GM10248 (cell line): ENCODE measurements around the gene PROCA1.

ENCODE experiments used
- CTCF ChIA-PET: fragments of 300-600 bp; sonication (Branson Sonifier 250); formaldehyde crosslinking; extraction: SDS; loops from one replicate; lab custom pipeline; 2021; ENCODE audit warnings: antibody characterized with exemption; lab: Yijun Ruan, JAX
- POLR2A ChIA-PET: fragments of 350-650 bp; sonication (Branson Sonifier 250); formaldehyde crosslinking; extraction: SDS; loops from one replicate; lab custom pipeline; 2020; ENCODE audit warnings: antibody characterized with exemption; lab: Yijun Ruan, JAX
- DNase-seq: peaks from one replicate; pipeline ENCODE4 v3.0.0; 2012; ENCODE audit errors: extremely low spot score
- CTCF ChIP-seq: IDR thresholded peaks from 2 replicates; pipeline ENCODE4 v1.5.1; 2012; ENCODE audit warnings: mild to moderate bottlenecking, low read depth; ENCODE audit errors: extremely low read depth, missing control alignments, control extremely low read depth

The PROCA1 gene

GRCh38 chr17:28744104-28744971, 32.6 kb upstream of the PROCA1 start:
- ChIA-PET CTCF (interaction anchor here (1.1 to 16.2 kb wide), 5 partner anchors 8 to 158 kb away, joined by 3 to 472 read pairs (median 5); partner anchors contain the start of genes DHRS13, NEK8 and TLCD1), POLR2A (interaction anchor here (0.6 to 7.2 kb wide), 9 partner anchors 9 to 163 kb away, joined by 3 to 64 read pairs (median 7); partner anchors contain the start of genes NEK8, RPL23A and TLCD1)
- TF ChIP-seq CTCF, result no peak
- DNase-seq, result peak; percentile 75

- TF ChIP-seq CTCF, result no peak
- ChIA-PET POLR2A (interaction anchor here (1.0 to 7.2 kb wide), 4 partner anchors 8 to 22 kb away, joined by 5 to 64 read pairs (median 6); partner anchors contain the start of genes NEK8 and TLCD1), CTCF (interaction anchor here (0.8 to 16.2 kb wide), 5 partner anchors 9 to 19 kb away, joined by 3 to 472 read pairs (median 4); partner anchors contain the start of genes NEK8 and TLCD1)
- peak; percentile 89 for DNase-seq
Observed at GRCh38 chr17:28743243-28744103, 31.8 kb upstream of the PROCA1 start, which contains the start of gene TRAF4. Gene TRAF4 (plus strand): TSS chr17:28744011. CDS start chr17:28744113, 102 bp downstream.

GRCh38 chr17:28741358-28742349, 30.0 kb upstream of the PROCA1 start:
- ChIA-PET CTCF (interaction anchor here (0.9 to 16.2 kb wide), 6 partner anchors 8 to 117 kb away, joined by 3 to 472 read pairs (median 16); partner anchors contain the start of genes NEK8 and TLCD1), POLR2A (interaction anchor here (1.0 to 7.2 kb wide), 4 partner anchors 14 to 22 kb away, joined by 3 to 64 read pairs (median 6); partner anchors contain the start of genes NEK8, RPL23A and TLCD1)
- peak; percentile 55 for DNase-seq
- no peak for TF ChIP-seq CTCF

GRCh38 chr17:28740406-28741357, 29.0 kb upstream of the PROCA1 start:
- no peak for DNase-seq
- no peak for TF ChIP-seq CTCF
- CTCF ChIA-PET, result interaction anchor here (2.4 to 16.2 kb wide), 4 partner anchors 9 to 22 kb away, joined by 15 to 472 read pairs (median 114); partner anchors contain the start of genes NEK8 and TLCD1
- POLR2A ChIA-PET, result interaction anchor here (1.0 to 7.2 kb wide), 4 partner anchors 13 to 21 kb away, joined by 3 to 64 read pairs (median 6); partner anchors contain the start of genes NEK8, RPL23A and TLCD1
